Activated T-cell treated with anti-CD3 and anti-CD28 coated beads for 1 hour (primary cell): Measurements from ENCODE around the gene DLGAP3.
"Not testable (repeated sequence)": the region's sequence is repeated elsewhere in the genome, so short reads cannot be mapped to it uniquely, and the experiment has no call there.

Source experiments
- DNase-seq: peaks from one replicate; pipeline ENCODE4 v3.0.0-alpha.2; 2020; ENCODE audit warnings: low read depth

The DLGAP3 gene

DNA sequence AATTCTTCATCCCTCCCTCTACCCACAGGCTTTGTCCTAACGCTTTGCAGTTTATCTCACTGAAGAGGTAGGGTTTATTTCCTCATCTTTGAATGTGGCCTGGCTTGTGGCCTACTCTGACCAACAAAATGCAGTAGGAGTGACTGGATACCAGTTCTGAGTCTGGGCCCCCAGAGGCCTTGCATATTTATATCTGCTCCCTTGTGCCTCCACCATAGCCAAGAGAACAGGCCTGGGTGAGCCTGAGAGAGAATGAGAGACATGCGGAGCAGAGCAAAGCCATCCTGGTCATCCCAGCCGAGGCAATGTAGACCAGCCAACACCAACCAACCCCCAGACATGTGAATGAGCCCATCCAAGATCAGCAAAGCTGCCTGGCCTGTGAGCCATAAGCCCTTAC lies 100.2 kb downstream of the DLGAP3 start:
- DNase-seq = no peak

DNA sequence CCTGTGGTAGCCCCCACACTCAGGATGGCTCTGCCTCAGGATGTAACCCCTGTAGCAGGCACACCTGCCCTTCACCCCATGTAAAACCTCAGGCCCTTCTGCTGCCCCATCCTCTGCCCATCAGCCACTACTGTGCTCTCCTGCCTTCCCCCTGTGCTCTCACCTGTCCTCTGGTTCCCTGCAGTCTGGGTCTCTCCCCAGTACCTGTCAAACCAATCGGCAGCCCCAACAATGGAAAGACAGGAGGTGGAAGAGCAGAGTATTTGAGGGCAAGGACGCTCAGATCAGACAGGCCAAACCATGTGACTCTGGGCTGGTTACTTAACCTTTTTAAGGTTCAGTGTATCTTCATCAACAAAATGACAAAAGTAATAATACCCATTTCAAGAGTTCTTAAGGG lies 100.8 kb downstream of the DLGAP3 start:
- no peak for DNase-seq

DNA sequence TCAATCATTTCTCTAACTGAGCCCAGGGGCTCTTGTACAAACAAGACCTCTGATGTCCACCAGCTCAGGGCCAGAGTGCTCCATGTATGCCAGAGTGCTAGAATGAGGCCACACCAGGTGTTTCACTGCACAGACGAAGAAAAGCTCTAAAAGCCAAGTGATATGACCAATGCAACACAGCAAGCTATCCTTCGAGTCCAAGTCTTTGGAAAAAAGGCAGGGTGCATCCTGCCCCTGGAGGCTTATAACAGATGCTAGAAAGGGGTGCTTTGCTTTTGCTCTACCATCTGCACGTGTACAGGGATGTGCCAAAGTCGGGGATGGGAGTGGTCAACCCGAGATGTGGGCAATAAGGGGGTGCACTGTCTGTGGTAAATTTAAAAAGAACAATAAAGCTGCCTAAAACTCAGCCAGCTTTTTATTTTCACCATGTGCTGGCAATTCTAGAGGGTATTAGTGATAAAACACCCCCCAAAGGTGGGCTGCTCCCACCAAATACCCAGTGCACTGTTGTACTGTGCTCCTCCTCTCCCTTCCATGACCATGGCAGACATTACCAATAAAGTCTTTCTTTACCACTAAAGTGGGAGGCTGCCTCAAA lies 102.0 kb downstream of the DLGAP3 start:
- no peak for DNase-seq

DNA sequence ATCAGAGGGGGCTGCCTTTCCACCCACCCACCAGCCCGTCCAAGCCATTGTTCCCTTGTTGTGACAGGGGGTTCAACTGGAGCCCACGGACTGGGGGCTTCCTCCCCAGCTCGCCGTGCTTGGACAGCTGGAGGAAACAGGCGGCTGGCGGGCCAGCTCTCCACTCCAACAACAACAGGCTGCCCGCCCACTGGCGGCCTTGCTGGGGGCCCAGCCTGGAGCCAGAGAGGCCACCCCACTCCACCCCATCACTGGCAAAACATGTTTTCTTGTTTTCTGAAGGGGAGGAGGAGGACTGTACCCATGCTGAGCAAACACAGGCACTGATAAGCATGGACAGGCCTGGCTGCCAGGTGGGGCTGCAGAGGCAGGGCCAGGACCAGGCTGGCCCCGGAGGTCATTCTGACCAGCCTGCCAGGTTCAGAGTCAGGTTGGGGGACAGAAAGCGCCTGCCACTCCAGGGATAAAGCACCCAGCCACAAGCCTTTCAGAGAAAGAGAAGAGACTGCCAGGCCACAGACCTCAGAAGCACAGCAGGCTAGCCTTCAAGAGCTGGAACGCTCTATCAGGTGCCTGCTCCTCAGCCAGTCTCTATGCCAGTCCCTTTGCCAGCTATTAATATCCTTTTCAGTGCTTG lies 103.9 kb downstream of the DLGAP3 start:
- no peak for DNase-seq

DNA sequence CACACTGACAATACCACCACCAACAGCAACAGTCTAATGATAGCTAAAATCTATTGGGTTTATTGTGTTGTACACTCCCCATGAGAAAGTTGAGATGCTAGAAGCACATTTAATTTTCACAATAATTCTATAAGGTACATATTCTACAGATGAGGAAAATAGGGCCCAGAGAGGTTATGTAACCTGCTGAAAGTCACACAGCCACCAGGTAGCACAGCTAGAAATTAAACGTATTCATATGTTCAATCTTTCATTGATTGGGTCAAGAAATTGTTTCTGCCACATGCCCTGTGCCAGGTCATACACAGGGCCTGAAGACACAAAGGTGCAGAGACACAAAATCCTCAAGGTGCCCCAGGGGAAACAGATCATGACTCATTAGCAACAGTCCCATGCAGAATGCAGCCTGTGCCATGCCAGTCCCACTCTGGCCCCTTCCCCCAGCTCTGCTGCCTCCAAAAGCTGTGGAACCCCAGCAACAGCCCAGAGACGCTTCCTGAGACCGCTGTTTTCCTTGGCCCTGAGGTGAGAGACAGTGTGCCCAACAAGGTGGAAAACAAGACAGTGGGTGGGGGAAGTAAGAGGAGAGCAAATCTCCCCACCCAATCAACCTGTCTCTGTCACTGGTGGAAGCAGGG lies 104.5 kb downstream of the DLGAP3 start:
- no peak for DNase-seq

DNA sequence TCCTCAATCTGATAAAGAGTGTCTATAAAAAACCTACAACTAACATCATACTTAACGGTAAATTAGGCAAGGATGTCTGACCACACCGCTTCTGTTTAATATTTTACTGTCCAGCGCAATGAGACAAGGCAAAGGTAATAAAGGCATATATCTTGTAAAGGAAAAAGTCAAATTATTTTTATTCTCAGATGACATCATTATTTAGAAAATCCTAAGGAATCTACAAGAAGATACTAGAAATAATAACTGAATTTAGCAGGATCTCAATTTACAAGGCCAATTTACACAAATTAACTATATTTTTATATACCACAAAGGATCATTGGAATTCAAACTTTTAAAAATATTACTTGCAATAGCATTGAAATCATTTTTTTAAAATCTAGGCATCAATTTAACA lies 107.2 kb downstream of the DLGAP3 start:
- no peak for DNase-seq

GRCh38 chr1:34818862-34819261 lies 110.6 kb downstream of the DLGAP3 start:
- DNase-seq = not testable (repeated sequence)

- DNase-seq = no peak
These were observed 112.7 kb downstream of the DLGAP3 start for GRCh38 chr1:34816778-34817177.

- no peak for DNase-seq
These were observed 113.1 kb downstream of the DLGAP3 start for GRCh38 chr1:34816332-34816731.
